Measurements from ENCODE around the gene CD151.

Gene CD151

DNA sequence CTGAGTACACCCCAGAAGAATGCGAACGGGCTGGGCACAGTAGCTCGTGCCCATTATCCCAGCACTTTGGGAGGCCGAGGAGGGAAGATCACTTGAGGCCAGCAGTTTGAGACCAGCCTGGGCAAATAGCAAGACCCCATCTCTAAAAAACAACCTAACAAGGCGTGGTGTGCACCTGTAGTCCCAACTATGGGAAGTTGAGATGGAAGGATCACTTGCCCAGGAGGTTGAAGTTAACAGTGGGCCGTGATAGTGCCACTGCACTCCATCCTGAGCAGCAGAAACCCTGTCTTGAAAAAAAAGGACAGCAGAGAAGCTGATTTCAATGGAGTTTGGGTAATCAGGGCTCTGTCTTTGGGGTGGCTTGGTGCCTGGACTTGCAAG lies 19.7 kb upstream of the CD151 start:
- no peak for DNase-seq (ENCODE audit: low read depth in 2 of 2, low spot score in 1 of 2)

DNA sequence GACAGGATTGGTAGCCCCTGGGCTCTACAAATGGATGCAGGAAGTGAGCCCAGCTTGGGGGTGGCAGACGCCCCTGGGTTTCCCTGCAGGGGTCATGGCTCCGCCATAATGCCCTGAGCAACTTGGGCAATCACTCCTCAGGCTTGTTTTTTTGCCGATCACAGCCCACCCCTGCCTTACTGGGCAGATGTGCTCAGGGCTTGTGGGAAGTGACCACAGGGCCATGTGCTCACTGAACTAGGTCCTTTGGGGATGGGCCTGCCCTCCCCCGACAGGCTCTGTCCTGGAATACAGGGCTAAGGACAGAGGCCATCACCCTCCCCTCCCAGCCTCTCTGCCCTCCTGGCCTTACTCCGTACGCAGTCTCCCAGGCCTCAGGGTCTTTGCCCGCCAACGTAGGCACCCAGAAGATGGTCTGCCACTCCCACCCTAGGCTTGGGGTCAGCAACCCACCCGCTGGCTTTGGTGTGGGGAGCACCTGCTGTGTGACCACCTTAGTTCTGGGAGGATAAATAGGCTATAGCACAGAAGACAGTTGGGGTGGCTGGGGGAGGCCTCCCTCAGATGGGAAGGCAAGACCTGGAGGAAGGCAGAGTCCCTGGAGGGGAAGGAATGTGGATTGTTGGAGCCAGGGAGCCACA lies 19.2 kb upstream of the CD151 start:
- DNase-seq (ENCODE audit: low read depth in 2 of 2, low spot score in 1 of 2) = no peak

DNA sequence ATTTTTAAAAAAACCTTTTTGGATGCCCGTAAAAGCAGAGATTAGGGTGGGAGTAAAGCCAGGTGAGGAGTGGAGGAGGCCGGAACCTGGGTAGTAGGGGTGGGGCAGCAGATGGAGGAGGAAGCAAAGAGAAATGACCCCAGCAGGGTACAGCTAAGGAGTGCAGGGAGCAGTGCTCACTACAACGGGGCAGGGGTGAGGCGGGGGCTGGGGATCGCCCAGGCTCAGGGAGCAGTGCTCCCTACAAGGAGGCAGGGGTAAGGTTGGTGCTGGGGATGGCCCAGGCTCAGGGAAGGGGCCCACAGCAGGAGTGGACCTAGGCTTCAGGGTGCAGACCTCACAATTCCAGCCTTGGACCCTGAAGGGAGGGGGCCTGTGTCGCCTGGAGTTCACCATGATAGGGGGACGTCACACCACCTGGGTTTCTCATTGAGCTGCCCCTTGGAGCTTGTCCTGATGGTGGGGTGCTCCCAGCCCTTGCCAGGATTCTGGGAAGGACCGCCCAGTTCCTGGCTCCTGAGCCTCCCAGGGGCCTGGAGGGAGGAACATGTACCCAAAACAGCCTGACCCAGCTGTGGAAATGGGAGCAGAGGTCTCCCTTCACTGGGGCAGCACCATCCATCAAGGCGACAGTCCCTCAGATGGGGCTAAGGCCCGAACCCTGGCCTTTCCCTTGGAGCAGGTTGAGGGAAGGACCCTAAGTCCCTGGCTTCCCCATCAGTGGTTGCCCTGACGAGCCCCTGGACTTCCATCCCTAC lies 16.9 kb upstream of the CD151 start:
- no peak for DNase-seq (ENCODE audit: low read depth in 2 of 2, low spot score in 1 of 2)

DNA sequence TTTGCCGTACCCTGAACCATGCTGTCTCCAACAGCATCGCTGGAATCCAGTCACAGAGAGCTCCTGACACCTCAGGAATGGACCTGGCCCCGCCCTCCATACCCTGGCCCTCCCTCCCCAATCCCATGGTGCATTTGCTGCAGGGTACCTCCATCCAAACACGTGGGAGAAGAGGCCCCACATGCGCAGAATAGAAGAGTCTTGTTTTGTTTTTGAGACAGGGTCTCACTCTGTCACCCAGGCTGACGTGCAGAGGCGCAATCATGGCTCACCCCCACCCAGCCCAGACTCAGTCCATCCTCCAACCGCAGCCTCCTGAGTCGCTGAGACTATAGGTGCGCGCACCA lies 16.3 kb upstream of the CD151 start:
- DNase-seq (ENCODE audit: low read depth in 2 of 2, low spot score in 1 of 2) = no peak

DNA sequence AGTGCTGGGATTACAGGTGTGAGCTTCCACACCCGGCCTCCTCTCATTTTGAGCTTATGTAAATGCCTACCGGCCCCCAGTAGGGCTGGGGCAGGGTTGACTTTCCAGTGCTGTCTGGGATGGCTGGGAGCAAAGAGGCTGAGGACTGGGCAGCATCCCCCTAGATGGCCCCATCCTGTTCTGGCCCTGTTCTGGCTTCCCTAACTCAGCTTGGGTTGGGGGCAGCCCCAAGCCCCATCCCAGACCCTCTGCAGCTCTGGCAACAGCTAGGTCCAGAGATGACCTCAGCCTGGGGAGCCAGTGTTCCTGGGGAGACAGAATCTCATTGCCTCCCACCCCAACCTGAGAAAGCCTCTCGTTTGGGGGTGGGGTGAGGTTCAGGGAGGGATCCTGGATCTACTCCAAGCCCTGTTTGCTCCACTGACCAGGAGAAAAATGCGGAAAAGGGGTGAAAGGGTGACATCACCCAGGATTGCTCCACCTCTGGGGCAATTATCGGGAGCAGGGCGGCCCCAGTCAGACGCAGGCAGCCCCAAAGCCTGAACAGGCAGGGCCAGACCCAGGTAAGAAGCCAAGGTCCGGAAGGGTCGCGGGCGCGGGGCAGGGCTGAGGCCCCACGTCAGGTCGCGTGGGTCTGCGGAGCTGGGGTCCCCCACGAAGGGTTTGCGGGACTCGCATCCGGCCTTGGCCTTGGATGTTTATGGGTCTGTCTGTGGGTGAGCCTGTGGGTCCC lies 14.2 kb upstream of the CD151 start, which contains the start of gene PNPLA2:
Gene PNPLA2, plus strand, starts transcription at position 519 of the 733 bp plus-strand sequence. CDS start 805 bp downstream, outside the sequence.
- DNase-seq (ENCODE audit: low read depth in 2 of 2, low spot score in 1 of 2) = no peak

DNA sequence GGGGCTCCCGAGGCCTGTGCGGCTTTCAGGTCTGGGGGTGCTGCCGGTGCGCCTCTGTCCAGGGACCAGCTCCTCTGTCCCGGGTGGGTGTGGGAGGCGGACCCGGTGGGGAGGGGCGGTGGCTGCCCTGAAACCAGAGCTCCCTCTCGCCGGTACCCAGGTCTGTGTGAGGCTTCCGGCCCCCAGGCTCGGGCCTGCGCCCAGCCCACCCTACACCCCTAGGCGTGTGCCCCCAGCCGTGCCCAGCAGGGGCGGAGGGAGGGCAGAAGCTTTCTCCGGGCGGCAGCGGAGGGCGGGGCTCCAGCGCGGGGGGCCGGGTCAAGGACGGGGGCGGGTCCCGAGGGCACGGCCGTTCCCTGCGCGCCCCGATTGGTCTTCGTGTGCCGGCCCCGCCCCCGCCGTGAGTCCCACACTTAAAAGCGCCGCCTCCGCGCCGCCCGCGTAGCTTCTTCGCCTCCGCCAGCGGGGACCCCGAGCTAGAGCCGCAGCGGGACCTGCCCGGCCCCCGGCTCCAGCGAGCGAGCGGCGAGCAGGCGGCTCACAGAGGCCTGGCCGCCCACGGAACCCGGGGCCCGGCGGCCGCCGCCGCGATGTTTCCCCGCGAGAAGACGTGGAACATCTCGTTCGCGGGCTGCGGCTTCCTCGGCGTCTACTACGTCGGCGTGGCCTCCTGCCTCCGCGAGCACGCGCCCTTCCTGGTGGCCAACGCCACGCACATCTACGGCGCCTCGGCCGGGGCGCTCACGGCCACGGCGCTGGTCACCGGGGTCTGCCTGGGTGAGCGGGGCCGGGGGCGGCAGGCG lies 13.4 kb upstream of the CD151 start:
- DNase-seq (ENCODE audit: low read depth in 2 of 2, low spot score in 1 of 2) = peak; percentile 81 to 87

DNA sequence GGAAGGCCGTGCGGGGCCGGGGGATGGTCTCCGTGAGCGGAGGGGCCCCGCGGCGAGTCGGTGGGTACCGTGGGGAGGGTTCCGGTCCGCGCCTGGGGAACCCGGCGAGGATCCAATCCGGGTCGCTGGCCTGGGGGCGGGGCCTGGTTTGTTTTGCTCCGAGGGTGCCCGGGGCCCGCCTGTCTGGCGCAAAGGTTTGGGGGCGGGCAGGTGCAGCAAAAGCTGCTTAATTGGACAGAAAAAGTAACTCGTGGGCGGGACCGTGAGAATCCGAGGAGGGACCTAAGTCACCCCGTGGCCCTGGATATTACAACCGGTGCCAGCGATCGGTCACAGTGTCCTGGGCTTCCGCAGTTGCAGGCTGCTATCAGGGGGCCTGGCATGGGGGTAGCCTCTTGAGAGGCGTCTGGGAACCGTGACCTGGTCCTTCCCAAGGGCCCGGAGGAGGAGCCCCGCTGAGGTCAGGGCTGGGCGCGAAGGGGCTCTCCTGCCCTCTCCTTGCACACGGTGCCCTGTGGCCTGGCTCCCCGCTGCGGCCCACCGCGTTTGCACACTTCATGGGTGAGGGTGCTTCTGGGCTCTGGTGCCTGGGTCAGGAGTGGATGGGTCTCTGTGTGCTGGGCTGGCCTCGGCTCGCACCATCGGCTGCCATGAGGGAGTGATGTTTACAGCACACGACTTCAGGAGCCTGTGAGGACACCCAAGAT lies 12.7 kb upstream of the CD151 start:
- peak; percentile 87 to 92 for DNase-seq (ENCODE audit: low read depth in 2 of 2, low spot score in 1 of 2)

DNA sequence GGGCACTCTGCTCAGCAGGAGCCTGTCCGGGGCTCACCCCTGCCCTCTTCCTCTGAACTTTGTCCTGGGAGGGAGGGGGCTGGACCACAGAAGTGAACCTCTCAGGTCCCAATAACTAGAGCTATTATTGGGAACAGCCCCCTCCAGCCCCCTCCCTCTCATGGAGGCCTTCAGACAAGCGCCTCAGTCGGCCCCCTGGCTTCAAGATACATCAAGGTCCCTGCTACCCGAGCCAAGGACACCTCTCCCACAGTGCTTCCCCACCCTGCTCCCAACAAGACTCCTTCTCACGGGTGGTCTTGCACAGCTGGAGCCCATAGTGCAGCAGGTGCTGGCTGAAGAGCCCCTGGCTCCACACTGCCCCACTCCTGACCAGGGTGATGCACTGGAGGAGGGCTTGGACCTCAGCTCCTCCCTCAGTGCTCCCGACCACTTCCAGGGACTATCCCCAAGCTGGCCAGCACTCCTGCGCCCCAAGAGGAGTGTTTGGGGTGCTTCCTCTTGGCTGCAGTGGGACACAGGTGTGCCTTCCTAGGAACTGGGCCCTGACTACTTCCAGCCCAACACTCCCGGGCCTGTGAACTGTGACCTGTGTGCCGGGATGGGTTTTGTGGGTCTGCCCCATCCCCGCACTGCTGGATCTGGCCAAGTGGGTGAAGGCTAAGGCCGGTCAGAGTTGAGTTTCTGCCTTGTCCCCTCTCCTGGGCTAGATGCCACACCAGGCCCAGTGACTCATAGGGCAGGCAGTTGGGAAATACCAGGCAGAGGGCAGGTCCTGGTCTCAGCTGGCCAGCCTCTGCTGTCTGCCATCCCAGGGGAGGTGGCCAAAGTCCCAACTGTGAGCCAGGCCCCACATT lies 11.9 kb upstream of the CD151 start:
- DNase-seq (ENCODE audit: low read depth in 2 of 2, low spot score in 1 of 2) = no peak

DNA sequence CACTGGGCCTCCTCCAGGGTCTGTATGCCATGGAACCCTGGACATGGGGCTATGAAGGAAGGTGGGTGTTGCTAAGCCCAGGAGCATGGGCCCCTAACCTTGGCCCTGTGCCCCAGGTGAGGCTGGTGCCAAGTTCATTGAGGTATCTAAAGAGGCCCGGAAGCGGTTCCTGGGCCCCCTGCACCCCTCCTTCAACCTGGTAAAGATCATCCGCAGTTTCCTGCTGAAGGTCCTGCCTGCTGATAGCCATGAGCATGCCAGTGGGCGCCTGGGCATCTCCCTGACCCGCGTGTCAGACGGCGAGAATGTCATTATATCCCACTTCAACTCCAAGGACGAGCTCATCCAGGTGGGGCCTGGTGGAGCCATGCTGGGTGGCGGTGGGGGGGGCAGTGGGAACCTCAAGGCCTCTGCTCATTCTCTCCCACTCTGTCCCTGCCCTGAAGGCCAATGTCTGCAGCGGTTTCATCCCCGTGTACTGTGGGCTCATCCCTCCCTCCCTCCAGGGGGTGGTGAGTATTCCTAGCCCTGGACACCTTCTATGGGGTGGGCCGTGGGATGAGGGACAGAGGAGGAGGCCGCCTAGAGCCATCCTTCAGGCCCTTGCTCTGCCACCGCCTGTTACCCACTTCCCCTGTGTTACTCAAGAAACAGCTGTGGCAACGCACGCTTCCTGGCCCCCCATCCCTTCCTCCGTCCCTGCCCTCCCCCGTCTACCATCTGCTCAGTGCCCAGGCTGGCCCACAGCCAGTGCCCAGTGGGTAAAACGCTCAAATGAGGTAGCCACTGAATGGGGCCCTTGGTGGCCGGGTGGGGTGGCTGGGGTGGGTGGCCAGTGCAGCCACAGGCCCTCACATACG lies 11.0 kb upstream of the CD151 start:
- no peak for DNase-seq (ENCODE audit: low read depth in 2 of 2, low spot score in 1 of 2)

DNA sequence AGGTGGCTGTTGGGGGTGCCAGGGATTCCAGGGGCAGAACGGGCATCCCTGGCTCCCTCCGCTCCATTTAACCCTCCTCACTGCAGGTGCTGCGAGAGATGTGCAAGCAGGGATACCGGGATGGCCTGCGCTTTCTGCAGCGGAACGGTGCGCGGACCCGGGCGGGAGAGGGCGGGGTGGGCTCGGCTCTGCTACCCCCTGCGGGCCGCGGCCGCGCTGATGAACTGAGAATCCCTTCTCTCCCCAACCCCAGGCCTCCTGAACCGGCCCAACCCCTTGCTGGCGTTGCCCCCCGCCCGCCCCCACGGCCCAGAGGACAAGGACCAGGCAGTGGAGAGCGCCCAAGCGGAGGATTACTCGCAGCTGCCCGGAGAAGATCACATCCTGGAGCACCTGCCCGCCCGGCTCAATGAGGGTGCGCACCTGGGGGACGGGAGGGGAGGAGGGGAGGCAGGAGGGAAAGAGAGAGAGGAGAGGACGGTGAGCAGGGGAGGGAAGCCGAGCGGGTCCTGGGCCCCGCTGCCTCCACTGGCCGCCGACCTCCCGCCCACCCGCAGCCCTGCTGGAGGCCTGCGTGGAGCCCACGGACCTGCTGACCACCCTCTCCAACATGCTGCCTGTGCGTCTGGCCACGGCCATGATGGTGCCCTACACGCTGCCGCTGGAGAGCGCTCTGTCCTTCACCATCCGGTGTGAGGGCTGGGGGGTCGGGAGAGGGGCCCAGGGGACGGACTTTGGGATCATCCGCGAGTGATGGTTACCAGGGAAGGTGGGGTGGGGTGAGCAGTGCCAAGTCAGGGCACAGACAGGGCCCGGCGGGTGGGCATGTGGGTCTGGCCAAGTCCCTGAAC lies 9.1 kb upstream of the CD151 start:
- DNase-seq (ENCODE audit: low read depth in 2 of 2, low spot score in 1 of 2) = no peak

DNA sequence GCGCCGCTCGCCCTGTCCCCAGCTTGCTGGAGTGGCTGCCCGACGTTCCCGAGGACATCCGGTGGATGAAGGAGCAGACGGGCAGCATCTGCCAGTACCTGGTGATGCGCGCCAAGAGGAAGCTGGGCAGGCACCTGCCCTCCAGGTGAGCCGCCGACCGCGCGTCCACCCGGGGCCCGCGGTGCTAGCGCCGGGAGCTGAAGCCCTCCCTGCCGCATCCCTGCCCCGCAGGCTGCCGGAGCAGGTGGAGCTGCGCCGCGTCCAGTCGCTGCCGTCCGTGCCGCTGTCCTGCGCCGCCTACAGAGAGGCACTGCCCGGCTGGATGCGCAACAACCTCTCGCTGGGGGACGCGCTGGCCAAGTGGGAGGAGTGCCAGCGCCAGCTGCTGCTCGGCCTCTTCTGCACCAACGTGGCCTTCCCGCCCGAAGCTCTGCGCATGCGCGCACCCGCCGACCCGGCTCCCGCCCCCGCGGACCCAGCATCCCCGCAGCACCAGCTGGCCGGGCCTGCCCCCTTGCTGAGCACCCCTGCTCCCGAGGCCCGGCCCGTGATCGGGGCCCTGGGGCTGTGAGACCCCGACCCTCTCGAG lies 8.4 kb upstream of the CD151 start:
- no peak for DNase-seq (ENCODE audit: low read depth in 2 of 2, low spot score in 1 of 2)

DNA sequence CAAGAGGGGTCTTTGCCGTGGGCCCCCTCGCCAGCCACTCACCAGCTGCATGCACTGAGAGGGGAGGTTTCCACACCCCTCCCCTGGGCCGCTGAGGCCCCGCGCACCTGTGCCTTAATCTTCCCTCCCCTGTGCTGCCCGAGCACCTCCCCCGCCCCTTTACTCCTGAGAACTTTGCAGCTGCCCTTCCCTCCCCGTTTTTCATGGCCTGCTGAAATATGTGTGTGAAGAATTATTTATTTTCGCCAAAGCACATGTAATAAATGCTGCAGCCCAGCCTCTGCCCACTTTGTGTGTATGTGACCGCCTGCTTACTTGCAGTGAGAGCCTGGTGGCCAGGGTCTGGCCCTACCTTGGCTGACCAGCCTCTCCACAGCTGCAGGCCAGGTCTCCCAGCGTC lies 7.8 kb upstream of the CD151 start:
- no peak for DNase-seq (ENCODE audit: low read depth in 2 of 2, low spot score in 1 of 2)

DNA sequence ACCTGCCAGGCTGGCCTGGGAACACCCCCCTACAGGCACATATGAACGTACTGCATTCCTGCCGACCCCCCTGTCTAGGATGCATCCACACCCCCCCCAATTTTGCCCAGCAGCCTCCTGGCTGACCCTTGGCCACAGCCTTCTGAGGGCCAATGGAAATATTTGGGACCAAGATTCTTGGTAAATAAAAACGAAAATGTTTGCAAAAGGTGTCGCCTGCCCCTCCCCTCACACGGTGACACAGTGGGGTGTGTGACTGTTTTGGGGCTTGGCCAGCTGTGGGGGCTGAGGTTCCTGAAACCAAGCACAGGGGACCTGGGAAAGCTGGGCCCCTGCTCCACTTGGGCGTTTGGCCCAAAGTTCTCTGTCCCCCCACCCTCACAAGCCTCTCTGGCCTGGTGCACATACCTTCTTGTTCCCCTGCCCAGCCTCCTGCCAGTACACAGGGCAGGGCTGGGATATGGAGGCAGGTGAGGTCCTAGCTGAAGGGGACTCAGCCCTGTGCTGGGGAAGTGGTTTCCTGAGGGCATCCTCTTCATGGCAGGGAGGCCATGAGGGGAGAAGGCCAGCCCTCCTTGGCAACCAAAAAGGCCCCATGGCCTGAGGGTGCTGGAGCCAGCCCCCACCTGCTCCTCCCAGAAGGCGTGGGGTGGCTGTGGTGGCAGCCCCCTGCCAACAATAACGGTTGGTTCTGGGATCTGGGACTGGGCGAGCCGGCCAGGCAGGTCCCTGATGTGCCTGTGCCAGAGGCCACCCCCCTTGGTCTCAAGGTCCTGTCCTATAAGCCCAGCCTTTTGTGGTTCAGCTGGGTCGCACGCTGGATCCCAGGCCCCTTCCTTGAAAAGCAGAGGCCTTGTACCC lies 7.2 kb upstream of the CD151 start:
- DNase-seq (ENCODE audit: low read depth in 2 of 2, low spot score in 1 of 2) = no peak

DNA sequence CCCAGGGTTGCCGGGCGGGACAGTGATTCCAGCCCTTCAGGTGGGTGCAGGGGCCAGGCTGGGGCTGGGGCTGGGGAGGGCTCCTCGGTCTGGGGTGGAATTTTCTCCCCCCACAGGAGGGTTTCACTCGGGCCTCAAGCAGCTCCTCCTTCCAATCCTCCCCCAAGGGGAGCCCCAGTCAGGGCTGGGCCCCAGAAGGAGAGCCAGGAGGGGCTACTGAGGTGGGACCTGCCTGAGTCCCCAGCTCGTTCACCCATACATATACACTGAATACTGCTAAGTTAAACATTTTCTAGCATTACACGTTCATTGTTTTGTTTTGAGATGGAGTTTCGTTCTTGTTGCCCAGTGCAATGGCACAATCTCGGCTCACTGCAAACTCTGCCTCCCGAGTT lies 6.5 kb upstream of the CD151 start:
- no peak for DNase-seq (ENCODE audit: low read depth in 2 of 2, low spot score in 1 of 2)

DNA sequence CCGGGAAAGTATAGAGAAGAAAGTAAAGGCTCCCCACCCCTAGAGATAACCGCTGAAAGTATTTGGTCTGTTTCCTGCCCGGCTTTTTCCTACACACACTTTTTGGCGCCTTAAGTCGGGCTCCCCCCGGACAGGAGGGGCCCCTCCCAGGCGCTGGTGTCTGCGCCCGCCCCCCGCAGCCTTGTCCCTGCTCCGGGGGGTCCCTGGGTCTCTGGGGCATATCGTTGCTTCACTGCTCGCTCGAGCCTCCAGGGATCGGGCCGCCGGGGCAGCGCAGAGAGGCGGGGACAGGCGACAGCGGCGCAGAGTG lies 6.0 kb upstream of the CD151 start:
- no peak for DNase-seq (ENCODE audit: low read depth in 2 of 2, low spot score in 1 of 2)

DNA sequence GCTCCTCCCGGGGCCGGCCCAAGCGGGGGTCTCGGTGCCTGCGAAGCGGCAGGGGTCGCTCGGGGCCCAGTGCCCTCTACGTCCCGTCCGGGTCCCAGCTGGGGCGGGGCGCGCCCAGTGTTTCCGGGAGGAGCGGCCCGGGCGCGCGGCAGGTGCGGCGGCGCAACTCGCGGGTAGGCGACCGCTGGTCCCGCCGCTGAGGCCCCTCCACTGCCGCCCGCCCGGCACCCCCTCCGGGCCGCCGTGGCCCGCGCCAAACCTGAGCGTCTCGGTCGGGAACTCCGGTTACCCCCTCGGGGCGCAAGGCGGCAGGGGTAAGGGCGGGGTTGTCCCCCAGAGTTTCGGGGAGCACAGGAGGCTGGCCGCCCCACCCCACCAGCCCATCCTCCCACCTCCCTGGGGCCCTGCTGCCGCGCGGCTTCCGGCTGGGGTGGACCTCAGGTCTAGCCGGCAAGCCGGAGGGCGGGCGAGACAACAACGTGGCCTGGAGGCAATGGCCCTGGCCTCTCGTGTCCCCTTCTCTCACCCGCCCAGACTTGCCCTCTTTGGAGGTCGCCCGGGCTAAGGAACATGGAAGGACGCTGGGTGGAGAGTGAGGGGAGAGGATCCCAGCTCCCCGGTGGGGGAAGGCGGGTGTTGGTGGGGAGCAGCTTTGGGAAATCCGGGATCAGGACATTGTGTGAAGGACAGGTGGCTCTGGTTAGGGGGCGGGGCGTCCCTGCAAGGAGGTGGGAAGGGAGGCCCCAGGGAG lies 5.4 kb upstream of the CD151 start:
- no peak for DNase-seq (ENCODE audit: low read depth in 2 of 2, low spot score in 1 of 2)
